ENCODE measurements around the gene TESK1.
"Not testable (repeated sequence)": the region's sequence is repeated elsewhere in the genome, so short reads cannot be mapped to it uniquely, and the experiment has no call there.

Gene TESK1

GRCh38 chr9:35616681-35617459 lies 11.8 kb downstream of the TESK1 start:
- DNase-seq = peak in 1 of 2 experiments; percentile 19

DNA sequence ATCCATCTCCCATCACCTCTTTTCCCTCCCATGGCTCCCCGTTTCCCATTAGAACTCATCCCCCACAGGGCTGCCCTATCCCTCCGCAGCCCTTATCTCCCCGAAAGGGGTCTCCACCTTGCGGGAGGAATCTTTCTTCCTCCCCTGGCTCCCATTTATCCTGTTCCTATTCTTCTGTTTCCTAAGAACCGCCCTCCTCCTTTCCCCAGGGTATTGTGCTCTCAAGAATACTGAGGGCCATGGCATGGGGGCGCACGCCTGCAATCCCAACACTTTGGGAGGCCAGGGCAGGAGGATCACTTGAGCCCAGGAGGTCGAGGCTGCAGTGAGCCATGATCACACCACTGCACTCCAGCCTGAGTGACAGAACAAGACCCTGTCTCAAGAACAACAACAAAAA lies 12.5 kb downstream of the TESK1 start:
- DNase-seq = no peak

DNA sequence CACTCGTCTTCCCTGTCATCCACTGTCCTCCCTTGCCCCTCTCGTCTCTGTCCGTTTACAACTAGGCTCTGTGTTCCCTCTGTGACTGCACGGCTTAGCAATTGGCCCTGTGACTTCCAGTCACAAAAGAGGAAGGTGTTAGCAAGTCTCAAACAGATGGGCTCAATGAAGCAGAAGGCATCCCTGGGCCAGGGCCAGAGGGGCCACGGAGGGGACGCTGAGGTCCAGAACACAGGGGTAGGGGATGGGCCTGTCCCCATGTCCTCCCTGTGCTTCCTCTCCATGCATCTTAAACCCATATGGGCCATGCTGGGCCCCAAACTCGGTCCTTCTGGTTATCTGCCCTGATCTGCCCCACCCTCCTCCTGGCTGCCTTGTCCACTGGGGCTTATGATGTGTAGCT lies 13.3 kb downstream of the TESK1 start, which contains the start of gene CD72:
Gene CD72 (minus strand): TSS at position 89 of the 403 bp plus-strand sequence. CDS start 110 bp downstream, outside the sequence.
- DNase-seq = no peak

DNA sequence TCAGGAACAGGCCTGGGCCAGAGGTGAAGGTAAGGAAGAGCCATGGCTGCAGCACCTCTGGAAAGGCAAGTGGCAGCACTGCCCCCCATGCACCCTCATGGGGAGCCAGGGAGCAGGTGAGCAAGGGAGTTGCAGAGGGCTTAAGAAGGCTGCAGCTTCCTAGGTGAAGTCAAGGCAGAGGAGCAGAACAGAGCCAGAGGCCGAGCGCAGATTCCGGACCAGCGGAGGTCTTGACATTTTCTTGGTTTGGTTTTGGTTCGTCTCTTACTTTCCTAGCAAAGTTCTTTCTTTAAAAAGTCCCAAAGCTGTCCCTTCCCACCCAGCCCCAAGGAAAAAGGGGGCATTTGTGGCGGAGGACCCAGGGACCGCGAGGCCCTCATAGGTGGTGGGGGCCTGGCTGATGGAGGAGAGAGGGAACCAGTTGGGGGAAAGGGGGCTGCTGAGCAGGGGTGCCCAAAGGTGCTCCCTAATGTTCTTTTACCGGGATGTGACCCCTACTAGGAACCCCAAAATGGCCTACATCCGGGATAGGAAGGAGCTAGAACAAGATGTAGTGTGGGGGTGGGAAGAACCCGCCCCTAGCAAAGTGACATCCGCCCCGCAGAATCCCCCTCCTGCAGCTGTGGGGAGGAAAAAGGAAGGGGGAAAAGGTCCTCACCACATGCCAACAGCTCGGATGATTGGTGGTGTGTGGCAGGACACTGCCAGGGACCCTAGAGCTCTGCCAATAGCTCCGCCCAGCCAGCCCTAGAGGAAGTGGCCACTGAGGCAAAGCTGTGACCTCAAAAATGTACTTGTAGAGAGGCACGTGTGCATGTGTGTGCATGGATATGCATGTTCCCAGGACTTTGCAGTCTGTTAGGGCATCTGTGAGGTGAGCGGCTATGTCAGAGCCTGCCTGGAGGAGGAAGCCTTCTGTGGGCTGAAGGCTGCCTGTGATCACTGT lies 14.1 kb downstream of the TESK1 start:
- no peak for DNase-seq

GRCh38 chr9:35619800-35620158 lies 14.7 kb downstream of the TESK1 start:
- DNase-seq = no peak

DNA sequence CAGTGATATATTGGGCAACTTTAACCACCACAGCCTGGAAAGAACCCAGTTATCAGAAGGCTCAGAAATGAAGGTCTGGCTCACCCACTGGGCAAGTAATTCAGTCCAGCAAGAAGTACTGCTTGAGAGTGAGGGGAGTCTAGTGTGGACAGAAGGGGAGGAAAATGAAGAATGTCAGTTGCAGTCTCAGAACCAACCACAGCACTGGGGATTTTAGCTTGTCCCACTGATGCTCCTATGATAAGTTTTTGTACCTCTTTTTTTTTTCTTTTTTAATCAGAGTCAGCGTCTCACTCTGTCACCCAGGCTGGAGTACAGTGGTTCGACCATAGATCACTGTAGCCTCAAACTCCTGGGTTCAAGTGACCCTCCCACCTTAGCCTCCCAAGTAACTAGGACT lies 22.5 kb downstream of the TESK1 start:
- DNase-seq = no peak

DNA sequence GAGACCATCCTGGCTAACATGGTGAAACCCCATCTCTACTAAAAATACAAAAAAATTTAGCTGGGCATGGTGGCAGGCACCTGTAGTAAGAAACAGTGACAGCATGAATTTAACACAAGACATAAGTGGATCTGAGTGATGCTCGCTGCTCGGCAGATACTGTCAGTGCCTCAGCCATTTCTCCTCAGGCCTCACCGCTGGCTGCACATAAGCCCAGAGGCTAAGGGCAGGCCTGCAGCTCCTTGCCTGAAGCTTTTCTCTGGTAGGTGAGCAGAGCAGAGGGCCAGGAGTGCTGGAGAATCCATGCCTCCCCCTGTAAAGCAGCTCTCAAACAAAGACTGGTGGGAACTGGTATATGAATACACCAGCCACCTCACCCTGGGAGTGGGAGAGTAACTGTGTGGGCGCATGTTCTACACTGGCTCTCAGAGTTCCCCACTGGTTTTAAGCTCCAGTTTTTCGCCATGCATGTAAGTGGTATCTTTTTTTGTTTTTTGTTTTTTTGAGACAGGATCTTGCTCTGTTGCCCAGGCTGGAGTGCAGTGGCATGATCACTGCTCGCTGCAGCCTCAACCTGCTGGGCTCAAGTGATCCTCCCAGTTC lies 23.4 kb downstream of the TESK1 start:
- DNase-seq = no peak

GRCh38 chr9:35629597-35629996 lies 24.5 kb downstream of the TESK1 start:
- DNase-seq = no peak

- no peak for DNase-seq
These were observed 30.7 kb downstream of the TESK1 start for GRCh38 chr9:35635730-35636129.

DNA sequence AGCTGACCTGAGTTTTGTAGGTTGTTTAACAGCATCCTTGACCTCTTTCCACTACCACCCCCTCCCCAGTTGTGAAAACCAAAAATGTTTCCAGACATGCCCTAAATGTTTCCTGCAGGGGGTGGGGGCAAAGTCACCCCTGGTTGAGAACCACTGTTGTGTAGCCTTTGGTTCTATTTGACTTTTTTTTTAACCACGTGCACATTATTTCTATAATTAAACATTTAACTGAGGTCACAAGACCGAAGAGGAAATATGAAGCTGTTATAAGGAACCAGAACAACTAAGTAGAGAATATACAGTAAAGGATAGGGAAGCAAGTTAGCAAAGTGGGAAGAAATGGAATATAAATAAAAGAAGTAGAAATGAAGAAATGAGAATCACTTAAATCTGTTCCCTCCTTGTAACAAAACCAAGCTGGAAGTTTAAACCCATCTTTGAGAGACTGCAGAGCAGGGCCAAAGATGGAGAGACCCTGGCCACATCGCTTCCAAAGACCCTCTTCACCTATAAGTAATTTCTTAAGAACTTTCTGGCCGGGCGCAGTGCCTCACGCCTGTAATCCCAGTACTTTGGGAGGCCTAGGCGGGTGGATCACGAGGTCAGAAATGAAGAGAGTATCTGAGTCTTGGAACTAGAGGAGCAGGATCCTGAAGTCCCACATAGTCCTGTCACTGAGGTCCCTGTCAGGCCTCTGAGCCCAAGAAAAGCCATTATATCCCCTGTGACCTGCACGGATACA lies 31.2 kb downstream of the TESK1 start:
- DNase-seq = no peak

- not testable (repeated sequence) for DNase-seq
These were observed 31.8 kb downstream of the TESK1 start for GRCh38 chr9:35636877-35637246.

DNA sequence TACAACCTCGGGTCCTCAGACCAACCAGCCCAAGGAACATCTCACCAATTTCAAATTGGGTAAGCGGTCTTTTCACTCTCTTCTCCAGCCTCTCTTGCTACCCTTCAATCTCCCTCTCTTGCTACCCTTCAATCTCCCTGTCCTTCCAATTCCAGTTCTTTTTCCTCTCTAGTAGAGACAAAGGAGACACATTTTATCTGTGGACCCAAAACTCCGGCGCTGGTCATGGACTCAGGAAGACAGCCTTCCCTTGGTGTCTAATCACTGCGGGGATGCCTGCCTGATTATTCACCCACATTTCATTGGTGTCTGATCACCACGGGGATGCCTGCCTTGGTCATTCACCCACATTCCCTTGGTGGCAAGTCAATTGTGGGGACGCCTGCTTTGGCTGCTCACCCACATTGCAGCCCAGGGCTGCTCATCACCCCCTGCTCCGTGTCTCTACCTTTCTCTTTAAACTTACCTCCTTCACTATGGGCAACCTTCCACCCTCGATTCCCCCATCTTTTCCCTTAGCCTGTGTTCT lies 32.4 kb downstream of the TESK1 start:
- DNase-seq = not testable (repeated sequence)

DNA sequence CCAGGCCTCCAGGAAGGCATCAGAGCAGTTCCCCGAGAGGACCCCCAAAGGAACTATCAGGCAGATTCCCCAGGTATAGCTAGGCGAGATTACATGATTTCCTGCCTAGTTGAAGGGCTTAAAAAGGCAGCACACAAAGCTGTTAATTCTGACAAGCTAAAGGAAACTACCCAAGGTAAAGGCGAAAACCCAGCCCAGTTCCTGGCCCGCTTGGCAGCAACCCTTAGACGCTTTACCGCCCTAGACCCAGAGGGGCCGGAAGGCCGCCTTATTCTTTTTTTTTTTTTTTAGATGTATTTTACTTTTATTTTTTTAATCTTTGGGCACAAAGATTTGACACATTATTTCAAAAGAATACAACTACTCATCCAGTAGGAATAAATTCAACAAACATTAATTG lies 33.7 kb downstream of the TESK1 start:
- DNase-seq = not testable (repeated sequence)

- not testable (repeated sequence) for DNase-seq
These were observed 34.2 kb downstream of the TESK1 start for GRCh38 chr9:35639225-35639624.

DNA sequence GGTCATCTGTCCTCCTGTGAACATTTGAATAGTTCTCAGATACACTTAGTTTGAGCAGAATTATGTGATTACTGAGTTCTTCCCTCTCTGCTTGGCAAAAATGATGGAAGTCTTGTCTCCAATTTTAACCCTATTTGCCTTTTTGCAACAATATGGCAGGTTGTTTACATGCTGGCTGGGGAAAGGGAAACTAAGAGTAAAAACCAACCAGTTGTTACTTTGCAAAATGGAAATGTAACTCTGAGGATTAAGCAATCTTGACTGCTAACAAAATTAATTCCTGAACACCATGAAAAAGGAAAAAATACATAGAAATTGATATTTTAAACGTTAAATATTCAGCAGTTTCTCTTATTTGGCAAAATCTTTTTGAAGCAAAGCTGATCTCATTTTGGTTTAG lies 34.6 kb downstream of the TESK1 start:
- DNase-seq = no peak

GRCh38 chr9:35640431-35640830 lies 35.4 kb downstream of the TESK1 start:
- not testable (repeated sequence) for DNase-seq

- DNase-seq = not testable (repeated sequence)
These were observed 36.4 kb downstream of the TESK1 start for GRCh38 chr9:35641478-35641877.

DNA sequence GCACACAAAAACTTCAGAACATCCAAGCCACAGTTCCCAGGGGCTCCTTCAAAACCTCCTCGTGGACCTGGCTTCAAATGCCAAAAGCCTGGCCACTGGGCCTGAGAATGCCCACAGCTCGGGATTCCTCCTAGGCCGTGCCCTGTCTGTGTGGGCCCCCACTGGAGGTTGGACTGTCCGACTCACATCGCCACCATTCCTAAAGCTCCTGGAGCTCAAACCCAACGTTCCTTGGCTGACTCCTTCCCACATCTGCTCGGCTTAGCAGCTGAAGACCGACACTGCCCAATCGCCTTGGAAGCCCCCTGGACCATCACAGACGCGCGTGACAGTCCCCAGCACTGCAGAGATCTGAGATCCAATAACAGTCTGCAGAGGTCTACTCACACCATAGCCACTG lies 38.0 kb downstream of the TESK1 start:
- no peak for DNase-seq

DNA sequence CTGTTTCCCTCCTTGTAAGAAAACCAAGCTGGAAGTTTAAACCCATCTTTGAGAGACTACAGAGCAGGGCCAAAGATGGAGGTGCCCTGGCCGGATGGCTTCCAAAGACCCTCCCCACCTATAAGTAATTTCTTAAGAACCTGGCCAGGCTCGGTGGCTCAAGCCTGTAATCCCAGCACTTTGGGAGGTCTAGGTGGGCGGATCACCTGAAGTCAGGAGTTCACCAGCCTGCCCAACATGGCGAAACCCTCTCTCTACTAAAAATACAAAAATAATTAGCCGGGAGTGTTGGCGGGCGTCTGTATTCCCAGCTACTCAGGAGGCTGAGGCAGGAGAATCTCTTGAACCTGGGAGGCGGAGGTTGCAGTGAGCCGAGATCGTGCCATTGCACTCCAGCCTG lies 40.7 kb downstream of the TESK1 start:
- DNase-seq = not testable (repeated sequence)

GRCh38 chr9:35646153-35646532 lies 41.1 kb downstream of the TESK1 start:
- DNase-seq = no peak

- DNase-seq = peak in 1 of 2 experiments; percentile 54
These were observed 41.6 kb downstream of the TESK1 start for GRCh38 chr9:35646533-35647265.

All from SW 1271 (cell line).